ENCODE data around the gene KIAA1614.
A peak's percentile ranks its signal among the peaks of the same experiment; 100 is the strongest.

Gene KIAA1614

DNA sequence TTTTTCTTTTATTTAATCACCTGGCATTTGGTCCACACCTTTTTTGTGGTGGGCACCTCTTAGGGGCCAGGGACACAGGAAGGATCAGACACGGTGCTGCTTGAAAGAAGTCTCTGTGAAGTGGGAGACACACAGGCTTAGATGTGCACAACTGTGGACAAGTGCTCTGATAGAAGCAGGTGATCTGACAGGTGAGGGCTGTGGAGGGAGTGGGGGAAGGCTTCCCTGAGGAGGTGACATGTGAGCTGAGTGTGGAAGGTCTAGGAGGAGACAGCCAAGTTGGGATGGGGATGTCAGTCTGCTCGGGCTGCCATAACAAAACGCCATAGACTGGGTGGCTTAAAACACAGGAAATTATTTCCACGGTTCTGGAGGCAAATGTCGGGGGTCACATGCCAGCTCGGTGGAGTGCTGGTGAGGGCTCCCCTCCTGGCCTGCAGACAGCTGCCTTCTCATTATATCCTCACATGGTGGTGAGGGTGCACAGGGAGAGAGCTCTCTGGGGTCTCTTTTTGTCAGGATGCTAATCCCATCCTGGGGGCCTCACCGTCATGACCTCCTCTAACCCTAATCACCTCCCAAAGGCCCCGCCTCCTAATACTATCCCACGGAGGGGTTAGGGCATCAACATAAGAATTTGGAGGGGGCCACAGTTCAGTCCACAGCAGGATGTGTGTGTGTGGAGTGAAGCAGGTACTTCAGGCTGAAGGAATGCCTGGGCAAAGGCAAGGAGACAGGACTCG lies 5.2 kb upstream of the KIAA1614 start:
- no peak for FAIRE-seq

DNA sequence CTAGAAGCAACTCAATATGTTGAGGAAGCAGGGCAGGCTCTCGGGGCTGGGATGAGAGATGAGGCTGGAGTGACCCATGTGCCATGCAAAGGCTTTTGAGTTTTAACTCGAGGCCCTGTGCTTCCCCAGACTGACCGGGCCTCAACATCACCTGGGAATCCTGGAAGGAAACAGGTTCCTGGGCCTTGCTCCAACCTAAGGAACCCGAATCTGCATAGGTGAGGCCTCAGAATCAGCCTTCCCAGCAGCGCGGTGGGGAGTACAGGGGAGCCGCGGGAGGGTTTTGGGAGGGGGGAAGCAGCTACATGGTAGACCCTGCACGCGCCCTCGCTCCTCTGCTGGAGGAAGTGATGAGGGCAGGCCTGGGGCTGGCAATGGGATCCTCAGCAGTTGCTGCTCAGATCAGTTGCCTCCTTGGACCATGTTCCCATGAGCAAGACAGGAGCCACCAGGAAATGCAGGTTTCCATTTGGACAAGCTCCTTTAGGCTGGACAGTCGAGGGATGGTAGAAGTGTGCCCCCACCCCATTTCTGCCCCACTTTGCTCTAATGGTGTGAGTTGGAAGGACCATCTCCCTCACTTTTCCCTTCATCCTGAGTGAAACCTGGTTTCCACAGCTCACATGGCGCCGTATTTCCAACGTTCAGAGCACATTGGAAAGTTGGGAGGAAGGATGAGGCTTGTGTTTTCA lies 4.5 kb upstream of the KIAA1614 start:
- FAIRE-seq, result no peak

DNA sequence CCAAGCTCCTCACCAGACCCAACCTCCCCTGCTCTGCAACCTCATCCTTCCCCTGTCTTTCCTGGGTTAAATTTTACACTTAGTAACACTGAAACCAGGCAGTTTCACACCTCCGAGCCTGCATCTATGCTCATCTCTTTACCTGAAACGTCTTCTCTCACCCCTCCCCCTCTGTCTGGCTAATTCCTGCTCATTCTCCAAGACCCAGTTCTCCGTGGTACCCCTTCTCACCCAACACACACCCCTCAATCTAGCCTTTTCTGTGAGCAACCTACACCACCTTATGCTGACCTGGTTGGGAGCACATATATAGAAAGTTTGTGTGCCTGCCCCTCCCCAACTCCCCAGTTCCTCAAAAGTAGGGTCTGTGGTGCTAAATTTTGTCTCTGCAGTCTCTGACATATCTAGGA lies 3.7 kb upstream of the KIAA1614 start:
- FAIRE-seq, result no peak

DNA sequence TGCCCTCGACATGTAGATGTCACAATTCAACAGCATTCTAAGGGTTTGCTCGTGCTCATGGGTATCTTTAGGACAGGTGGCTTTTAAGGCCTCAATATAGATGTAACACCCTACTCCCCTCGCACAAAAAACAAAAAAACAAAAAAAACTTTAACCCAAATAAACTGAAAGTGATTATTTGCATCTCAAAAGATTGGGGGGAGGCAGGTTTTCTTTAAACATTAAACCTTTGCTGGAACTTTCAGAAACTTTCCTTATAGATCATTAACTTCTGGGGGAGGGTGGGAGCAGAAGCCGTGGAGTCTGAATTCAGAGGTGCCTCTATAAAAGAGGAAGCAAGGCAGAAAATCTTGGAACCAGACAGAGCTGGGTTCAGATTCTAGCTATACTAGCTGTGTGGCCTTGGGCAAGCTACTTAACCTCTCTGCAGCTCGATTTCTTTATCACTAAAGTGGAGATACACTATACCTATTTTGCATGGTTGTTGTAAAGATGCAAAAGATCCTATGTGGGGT lies 3.2 kb upstream of the KIAA1614 start:
- no peak for FAIRE-seq

DNA sequence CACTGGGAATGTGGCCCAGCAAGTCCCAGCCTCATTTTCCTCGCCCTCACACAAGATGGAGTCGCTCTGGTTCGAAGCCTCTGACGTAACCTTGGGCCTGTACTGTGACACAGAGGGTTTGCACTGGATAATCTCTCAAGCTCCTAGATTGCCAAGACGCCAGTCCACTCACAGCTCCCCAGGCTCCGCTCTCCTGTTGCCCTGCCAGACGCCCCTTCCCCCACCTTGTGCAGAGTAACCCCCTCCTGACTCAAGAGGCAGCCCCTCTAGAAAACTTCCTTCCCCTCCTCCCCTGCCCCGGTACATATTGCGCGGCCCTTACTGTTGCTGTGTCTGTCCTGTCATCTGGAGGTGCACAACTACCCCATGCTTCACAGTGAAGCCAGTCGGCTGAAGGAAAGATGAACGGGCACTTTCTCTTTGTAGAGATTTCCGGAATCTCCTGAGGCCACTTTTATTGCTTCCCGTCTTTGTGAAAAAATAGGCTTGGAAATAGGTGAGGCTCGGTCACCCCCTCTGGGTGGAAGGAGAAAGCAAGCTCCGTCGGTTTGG lies 981 bp upstream of the KIAA1614 start:
- FAIRE-seq, result no peak

DNA sequence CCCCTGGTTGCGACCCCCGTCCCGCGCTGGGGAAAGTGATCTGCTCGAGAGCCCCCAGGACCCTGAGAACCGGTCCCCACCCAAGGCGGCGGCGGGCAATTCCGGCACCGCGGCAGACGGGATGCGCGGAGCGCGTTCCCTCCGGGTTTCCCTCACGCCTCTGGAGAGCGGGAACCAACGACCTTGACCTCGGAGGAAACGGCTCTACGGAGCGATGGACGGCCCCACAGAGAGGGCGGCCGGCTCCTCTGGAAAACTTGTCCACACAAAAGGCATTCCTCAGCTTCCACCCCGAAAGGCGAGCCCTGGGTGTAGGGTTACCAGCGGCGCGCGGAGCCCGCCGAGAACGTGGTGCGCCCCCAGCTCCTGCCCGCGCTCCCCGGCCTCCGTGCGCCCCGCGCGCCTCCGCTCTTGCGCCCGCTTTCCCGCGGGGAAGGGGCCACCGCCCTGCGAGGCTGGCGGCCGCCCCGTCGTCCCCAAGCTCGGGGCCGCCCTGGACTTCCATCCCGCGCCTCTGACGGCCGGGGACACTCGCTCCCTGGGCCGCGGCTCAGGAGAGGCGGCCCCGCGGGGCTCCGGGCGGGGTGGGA lies 391 bp upstream of the KIAA1614 start:
- FAIRE-seq, result no peak

DNA sequence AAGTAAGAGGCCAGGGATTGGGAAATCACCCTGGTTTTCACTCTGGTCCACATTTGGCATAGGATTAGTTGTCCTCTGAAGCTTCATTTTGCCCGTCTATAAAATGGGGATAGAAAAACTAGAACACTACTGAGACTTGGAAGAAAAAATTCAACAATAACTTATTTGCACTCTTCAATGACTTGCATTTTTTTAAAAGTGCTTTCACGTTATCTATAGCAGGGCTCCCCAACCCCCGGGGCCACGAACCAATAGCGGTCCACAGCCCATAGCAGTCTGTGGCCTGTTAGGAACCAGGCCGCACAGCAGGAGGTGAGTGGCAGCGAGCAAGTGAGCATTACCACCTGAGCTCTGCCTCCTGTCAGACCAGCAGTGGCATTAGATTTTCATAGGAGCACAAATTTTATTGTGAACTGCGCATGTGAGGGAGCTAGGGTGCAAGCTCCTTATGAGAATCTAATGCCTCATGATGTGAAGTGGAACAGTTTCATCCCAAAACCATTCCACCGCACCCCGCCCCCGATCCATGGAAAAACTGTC lies 2.8 kb downstream of the KIAA1614 start:
- FAIRE-seq, result no peak

DNA sequence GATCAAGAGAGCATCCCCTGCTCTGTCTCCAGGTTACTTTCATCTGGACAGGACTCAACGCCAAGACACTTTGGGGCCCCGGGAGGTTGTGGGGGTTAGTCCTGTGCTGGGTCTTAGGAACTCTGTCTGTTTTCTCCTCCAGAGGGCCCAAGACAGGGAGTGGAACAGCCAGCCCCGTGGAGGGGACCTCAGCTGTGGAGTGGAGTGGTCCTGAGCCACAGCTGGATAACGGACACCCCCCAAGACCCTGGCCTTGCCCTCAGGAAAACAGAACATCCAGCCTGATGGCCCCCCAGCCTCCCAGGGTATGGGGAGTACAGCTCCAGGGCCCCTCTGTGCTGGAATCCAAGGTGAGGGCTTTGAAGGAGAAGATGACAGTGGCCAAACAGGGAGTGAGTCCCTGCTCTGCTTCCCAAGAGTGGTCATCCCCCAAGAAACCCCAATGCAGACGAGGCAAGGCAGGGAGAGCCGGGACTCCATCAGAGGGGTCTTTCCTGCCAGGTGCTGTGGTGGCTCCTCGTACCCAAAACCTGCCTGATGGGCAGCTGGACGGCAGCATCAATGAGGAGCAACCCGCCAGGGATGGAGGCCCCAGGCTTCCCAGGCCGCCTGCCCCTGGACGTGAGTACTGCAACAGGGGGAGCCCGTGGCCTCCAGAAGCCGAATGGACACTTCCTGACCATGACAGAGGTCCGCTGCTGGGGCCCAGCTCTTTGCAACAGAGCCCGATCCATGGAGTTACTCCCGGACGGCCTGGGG lies 3.5 kb downstream of the KIAA1614 start:
- FAIRE-seq, result no peak

DNA sequence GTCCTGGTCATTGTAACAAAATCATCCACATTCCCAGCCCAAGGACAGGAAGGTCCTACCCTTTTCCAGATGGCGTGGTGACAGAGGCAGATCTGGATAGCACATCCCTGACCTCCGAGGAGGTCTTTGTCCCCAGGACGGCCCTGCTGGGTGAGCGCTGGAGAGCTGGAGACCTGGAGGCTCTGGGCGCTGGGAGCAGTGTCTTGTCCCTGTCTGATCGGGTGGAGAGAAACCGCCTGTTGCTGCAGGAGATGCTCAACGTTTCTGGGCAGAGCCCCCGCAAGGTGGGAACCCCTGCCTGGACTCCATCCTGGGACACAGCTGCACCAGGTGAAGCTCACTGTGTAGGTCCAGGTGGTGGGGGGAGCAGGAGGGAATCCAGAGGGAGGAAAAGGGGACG lies 4.1 kb downstream of the KIAA1614 start:
- FAIRE-seq, result no peak

DNA sequence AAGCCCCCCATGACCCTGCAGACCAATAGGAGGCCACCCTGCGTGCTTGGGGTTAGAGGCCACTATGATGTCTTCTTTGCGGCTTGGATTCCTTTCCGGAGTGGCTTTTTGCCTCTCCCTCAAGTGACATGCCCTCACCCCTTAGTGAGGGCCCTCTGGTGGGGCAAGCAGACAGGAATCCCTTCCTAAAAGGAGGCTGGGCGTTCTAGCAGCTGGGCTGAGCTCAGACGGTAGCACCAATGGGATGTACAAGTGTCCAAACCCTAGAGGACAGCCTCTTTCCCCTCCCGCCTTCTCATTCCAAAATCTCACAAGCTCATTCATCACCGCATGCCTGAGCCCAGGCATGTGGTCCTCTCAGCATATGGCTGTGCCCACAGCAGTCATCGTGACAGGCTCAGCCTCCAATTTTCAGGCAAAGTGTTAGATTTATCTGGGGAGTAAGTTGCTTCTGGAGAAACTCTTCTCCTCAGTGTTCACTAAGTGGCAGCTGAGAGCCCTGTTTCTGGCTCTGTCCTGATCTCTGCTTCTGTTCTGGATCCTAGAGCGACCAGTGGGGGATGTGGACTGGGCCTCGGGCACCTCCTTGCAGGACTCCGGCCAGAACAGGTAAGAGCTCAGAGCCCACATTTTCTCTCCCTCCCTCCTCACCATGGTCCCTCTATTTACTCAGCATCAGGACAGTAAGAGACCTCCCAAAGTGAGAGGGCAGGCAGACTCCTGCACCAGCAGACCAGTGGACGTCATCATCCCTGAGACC lies 4.8 kb downstream of the KIAA1614 start:
- peak; percentile 83 for FAIRE-seq

DNA sequence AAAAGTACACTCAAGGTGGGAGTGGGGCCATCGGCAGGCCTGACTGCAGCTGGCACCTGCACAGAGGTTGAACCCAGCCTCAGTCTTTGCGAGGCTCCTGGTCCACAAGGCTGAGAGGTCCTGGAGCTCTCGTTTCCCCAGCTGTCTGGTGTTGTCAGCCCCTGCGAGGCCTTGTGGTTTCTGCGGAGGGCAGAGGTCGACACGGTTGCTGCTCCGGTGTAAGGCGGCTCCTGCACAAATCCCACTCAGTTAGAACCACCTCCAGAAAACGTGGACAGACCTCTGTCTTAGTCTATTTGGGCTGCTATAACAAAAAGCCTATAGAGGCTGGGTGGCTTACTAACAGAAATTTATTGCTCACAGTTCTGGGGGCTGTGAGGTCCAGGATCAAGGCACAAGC lies 5.8 kb downstream of the KIAA1614 start:
- FAIRE-seq, result no peak

DNA sequence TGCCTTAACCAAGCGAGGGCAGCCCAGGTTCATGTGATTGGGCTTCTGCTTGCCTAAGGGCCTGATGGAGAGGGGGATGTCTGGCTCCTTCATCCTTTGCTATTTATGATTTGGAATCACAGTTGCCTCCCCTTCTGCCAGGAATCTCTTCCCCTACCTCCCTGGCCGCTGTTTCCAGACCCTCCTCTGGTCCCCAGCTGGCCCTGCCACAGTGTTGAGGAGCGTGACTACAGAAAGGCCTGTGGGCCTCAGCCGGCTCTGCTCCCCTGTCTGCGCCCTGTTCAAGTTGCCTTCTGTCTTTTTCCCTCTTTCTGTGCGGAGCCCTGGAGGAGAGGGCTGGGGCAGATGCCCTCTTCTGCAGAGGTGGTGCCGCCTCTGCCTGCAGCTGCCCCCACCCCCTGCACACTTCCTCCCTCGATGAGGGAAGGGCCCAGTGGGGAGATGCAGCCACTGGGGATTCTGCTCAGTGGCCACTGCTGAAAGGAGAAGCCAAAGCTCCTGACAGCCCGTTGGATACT lies 6.5 kb downstream of the KIAA1614 start:
- no peak for FAIRE-seq

DNA sequence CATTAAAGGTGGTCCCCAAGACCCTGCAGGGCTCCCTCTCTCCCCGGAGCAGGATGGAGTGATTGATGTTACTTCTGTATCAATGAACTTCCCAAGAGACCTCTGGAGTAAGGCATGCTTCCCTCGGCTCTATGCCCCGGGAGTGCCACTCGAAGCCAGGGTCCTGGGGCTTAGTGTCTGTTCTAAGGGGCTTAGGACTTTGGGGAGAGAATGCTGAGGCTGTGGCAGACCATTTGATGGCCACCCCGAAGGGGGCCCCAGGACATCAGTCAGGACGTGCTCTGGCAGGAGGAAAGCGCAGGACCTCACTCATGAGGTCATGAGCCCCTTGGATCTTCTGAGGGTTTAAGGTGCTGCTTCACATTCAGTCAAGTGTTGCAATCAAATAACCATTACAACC lies 7.5 kb downstream of the KIAA1614 start:
- FAIRE-seq, result no peak

DNA sequence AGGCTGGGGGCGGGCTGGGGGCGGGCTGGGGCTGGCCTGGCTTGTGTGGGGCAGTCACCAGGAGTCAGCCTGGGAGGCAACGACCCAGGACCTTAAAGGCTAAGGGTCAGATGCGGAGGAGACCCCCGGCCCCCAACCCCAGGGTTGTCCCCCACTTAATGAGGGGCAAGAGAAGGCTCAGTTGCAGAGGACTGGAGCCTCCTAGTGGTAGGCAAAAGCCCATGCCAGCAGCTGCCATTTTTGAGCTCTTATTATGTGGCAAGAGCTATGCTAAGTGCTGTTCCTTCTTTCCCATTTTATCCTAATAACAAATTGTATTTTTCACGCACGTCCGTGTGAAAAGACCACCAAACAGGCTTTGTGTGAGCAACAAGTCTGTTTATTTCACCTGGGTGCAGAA lies 8.0 kb downstream of the KIAA1614 start:
- no peak for FAIRE-seq

DNA sequence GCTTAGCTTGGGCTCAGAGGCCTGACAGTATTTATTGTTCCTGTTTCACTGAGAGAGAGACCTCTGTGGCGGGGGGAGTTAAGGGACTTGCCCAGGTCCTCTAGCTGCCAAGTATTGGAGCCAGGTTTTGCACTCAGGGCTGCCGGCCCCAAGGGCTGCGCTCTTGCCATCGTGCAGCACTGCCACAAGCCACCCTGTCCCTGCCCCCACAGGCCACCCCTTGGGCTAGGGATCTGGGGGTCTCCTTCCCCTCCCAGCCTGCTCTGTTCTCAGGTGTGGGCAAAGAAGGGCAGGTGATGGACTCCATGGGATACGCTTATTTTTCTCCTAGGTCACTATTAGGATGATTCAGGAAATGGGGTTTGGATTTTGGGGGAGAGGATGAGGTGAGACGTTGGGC lies 8.7 kb downstream of the KIAA1614 start:
- FAIRE-seq, result no peak

DNA sequence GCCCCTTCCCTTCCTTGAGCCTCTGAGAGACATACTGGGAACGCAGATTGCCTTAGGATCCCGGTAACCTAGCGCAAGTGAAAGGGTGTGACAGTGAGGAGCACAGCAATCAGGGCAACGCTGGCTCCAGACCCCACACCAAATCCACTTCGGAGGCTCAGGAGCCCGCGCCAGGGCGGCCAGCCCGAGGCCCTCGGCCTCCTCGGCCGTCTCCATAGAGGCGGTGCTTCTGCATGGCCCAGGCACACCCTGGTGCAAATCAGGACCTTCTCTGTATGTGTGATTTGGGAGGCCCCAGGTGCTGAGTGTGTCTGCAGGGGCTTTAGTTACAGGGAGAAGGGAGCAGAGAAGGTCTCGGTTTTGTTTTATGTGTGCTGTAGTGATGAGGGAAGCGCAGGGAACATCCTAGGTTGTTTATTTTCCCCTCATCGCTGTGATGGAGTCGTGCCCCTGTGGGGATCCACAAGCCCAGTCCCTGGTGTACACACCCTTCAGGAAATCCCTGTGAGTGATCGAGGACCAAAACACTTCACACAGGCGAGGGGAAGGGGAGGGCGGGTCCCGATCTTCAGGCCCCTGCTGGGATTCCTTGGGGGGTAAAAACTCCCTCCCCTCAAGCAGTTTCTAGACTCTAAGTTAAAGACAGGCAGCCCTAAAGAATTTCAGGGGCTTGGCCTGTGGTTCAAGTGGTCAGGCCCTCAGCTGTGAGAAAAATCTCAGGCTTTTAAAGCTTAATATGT lies 9.4 kb downstream of the KIAA1614 start:
- FAIRE-seq, result no peak

DNA sequence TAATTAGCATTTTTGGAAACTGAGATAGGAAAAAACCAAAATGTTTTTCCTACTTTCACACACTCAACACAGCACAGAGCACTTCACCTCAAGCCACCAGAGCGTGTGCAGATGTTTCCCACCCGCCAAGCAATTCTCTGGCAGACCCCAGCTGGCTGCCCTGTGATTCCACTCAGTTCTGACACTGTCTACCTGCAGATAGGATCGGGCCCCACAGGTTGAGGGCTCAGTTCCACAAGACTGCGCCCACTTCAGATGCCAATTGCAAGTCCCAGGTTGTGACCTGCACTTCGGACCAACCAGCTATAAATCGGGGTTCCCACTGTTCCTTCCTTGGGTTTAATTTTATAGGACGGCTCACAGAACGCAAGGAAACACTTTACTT lies 9.9 kb downstream of the KIAA1614 start:
- no peak for FAIRE-seq

DNA sequence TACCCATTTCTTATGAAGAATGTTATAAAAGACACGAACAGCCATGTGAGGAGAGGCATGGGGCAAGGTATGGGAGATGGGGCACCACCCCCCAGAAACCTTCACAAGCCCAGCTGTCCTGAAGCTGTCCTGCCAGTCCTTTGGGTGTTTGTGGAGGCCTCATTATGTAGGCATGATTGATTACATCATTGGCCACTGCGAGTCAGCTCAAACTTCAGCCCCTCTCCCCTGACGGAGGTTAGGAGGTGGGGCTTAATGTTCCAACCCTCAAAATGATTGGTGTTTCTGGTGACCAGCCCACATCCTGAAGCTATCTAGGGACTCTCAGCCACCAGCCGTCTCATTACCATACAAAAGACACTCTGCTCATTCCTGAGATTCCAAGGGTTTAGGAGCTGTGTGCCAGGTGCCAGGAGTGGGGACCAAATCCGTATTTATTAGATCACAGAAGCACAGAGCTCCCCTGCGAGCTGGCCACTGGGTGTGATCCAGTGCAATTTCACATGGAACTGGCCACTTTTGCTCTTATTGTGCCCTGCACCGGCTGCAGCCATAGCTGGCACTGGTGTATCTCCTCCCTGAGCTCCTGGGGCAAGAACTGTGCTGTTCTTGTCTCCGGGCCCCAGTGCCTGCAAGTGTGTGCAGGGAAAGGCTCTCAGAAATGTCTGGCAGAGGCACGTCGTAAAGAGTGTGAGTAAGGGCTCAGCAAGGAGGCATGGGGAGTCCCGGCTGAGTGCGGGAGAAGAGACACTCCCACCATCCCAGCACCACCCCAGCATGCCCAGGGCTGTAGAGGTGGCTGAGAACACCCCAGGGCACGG lies 10.5 kb downstream of the KIAA1614 start:
- no peak for FAIRE-seq

DNA sequence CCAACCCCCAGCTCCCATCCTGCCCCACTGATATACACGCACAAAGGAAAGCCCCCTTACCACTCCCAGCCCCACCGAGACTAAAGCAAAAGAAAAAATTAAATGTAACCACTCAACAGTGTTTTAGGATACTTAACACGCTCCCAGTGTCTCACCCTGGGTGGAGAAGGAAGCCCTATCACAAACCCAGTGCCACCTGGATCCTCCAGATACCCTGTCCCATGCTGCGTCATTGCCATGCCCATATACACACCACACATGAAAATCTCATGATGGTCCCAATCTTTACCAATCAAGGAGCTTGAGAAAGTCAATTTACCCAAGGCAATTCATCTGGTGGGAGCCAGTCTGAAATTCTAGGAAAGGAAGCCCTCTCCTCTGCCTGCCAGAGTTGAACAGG lies 11.2 kb downstream of the KIAA1614 start:
- no peak for FAIRE-seq

DNA sequence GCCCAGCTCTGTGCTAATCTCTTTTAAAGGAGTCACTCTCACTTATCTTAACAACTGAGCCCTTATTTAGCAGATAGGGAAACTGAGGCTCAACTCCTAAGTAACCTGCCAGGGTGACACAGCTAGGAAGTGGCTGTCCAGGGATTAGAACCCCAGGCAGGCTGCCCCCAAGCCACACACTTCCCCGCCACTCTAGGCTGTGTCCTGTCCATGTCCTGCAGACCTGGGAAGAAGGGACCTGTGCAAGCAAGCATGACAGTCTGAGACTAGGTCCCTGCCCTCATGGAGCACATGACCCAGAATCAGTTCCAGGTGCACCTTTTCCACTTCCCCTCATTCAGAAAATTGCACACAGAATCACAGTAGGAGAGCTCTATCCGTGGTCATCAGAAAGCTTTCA lies 12.2 kb downstream of the KIAA1614 start:
- no peak for FAIRE-seq

All from TTC549 (cell line).